GM12878 (cell line): ENCODE data around the gene ADGRA3. TPM values are rescaled to one million over a fixed set of nuclear protein-coding genes. Genes with fewer than 3 reads are reported as not detected.

ENCODE experiments used
- ATAC-seq: fragments of 200-7000 bp; cut with Tn5 transposase; 3 replicates; pipeline ENCODE4 v1.9.1; 2020; ENCODE audit warnings: mild to moderate bottlenecking, moderate library complexity
- BruUV-seq: library from RNA; stranded (reverse); fragments of 400-500 nt; replicated peaks from 2 replicates; lab custom pipeline; 2021; lab: Mats Ljungman, UMichigan
- CTCF ChIA-PET: fragments of 300-600 bp; sonication (Branson Sonifier 250); formaldehyde crosslinking; extraction: SDS; loops from one replicate; lab custom pipeline; 2021; ENCODE audit warnings: inconsistent platforms; lab: Yijun Ruan, JAX
- POLR2A ChIA-PET: fragments of 350-600 bp; formaldehyde crosslinking; extraction: SDS; loops from one replicate; lab custom pipeline; 2021; ENCODE audit warnings: inconsistent platforms; lab: Charles Lee
- RAD21 ChIA-PET: fragments of 300-600 bp; sonication (Branson Sonifier 250); formaldehyde crosslinking; loops from one replicate; lab custom pipeline; 2023; ENCODE audit warnings: antibody characterized with exemption; ENCODE audit not compliant: unreplicated experiment; lab: Charles Lee
- SMC1A ChIA-PET: fragments of 300-600 bp; sonication (Branson Sonifier 250); formaldehyde crosslinking; loops from one replicate; lab custom pipeline; 2023; ENCODE audit not compliant: unreplicated experiment, uncharacterized antibody; lab: Charles Lee
- DNase-seq: peaks from one replicate; pipeline ENCODE4 v3.0.0-alpha.2; 2011; ENCODE audit warnings: low read depth, low spot score
- FAIRE-seq: peaks from 3 replicates; lab custom pipeline; 2011; peaks lifted over from hg19 to GRCh38; lab: Jason Lieb, UNC
- H2AFZ ChIP-seq: 2 replicates; pipeline ENCODE4 v1.6.0; 2011; ENCODE audit warnings: low read depth, low read length, control low read depth; ENCODE audit not compliant: control insufficient read depth
- H3K27ac ChIP-seq: 2 replicates; pipeline ENCODE4 v1.5.1; 2011; ENCODE audit warnings: control low read depth; ENCODE audit not compliant: control insufficient read depth, insufficient read depth
- H3K27me3 ChIP-seq, 2 experiments: replicated peaks in 1 of 2; 2 replicates each; pipeline versions ENCODE4 v1.6.0 to v1.6.1; 2011; ENCODE audit warnings: low read length in 1 of 2; ENCODE audit not compliant: control insufficient read depth in 2 of 2, insufficient read depth in 2 of 2
- H3K36me3 ChIP-seq, 2 experiments: 2 replicates each; pipeline ENCODE4 v1.5.1; 2011; ENCODE audit warnings: low read length in 1 of 2; ENCODE audit not compliant: control insufficient read depth in 2 of 2, insufficient read depth in 2 of 2
- H3K4me1 ChIP-seq: 2 replicates; pipeline ENCODE4 v1.6.1; 2011; ENCODE audit warnings: mild to moderate bottlenecking, low read length, moderate library complexity, mixed read lengths; ENCODE audit not compliant: control insufficient read depth, insufficient read depth
- H3K4me2 ChIP-seq: 2 replicates; pipeline ENCODE4 v1.6.0; 2011; ENCODE audit warnings: control low read depth; ENCODE audit not compliant: control insufficient read depth, insufficient read depth
- H3K4me3 ChIP-seq: fragments of 200-600 bp; sonication (generic); 2 replicates; pipeline ENCODE4 v1.5.1; 2016
- H3K79me2 ChIP-seq: 2 replicates; pipeline ENCODE4 v1.6.0; 2011; ENCODE audit warnings: low read length; ENCODE audit not compliant: control insufficient read depth, insufficient read depth
- H3K9ac ChIP-seq: 2 replicates; pipeline ENCODE4 v1.8.0; 2011; ENCODE audit warnings: low read length, control low read depth, mixed read lengths; ENCODE audit not compliant: control insufficient read depth, insufficient read depth
- H3K9me3 ChIP-seq: replicated peaks from 3 replicates; pipeline ENCODE4 v1.5.1; 2011; ENCODE audit warnings: mild to moderate bottlenecking, low read length; ENCODE audit not compliant: control insufficient read depth, insufficient read depth
- H4K20me1 ChIP-seq: 2 replicates; pipeline ENCODE4 v1.6.0; 2011; ENCODE audit not compliant: control insufficient read depth, insufficient read depth
- ASH2L ChIP-seq: fragments of 300-600, 200-600 bp; sonication (generic); IDR thresholded peaks from 2 replicates; pipeline ENCODE4 v1.6.1; 2017; ENCODE audit warnings: low read depth, mild to moderate bottlenecking, borderline replicate concordance
- ATF3 ChIP-seq: IDR thresholded peaks from 2 replicates; pipeline ENCODE4 v1.6.1; 2011; ENCODE audit warnings: low read depth, mild to moderate bottlenecking, low read length, moderate library complexity, borderline replicate concordance; ENCODE audit errors: extremely low read depth
- BRCA1 ChIP-seq: IDR thresholded peaks from 2 replicates; pipeline ENCODE4 v1.6.1; 2011; ENCODE audit warnings: low read depth, low read length, improper control_type of control experiment
- CREB1 ChIP-seq: IDR thresholded peaks from 2 replicates; pipeline ENCODE4 v1.6.1; 2012; ENCODE audit warnings: low read depth, mild to moderate bottlenecking, inconsistent platforms
- CREM ChIP-seq: IDR thresholded peaks from 2 replicates; pipeline ENCODE4 v1.6.1; 2014; ENCODE audit warnings: antibody characterized with exemption, low read depth
- IKZF1 ChIP-seq: fragments of 450-650 bp; conservative IDR thresholded peaks from 2 replicates; pipeline ENCODE4 v1.6.1; 2017; ENCODE audit warnings: antibody characterized with exemption, mild to moderate bottlenecking
- NR2C1 ChIP-seq: fragments of 450-650 bp; IDR thresholded peaks from 2 replicates; pipeline ENCODE4 v1.6.1; 2017; ENCODE audit warnings: antibody characterized with exemption, mild to moderate bottlenecking, moderate library complexity
- NRF1 ChIP-seq: conservative IDR thresholded peaks from 2 replicates; pipeline ENCODE4 v1.6.1; 2011; ENCODE audit warnings: mild to moderate bottlenecking, low read depth, low read length, improper control_type of control experiment
- PAX8 ChIP-seq: fragments of 450-650 bp; IDR thresholded peaks from 2 replicates; pipeline ENCODE4 v1.6.1; 2017; ENCODE audit warnings: mild to moderate bottlenecking, moderate library complexity
- SUZ12 ChIP-seq: fragments of 200-600 bp; sonication (generic); IDR thresholded peaks from one replicate; pipeline ENCODE4 v1.6.1; 2018; ENCODE audit warnings: antibody characterized with exemption, mild to moderate bottlenecking; ENCODE audit not compliant: unreplicated experiment
- TCF12 ChIP-seq: IDR thresholded peaks from 2 replicates; pipeline ENCODE4 v1.6.1; 2011; ENCODE audit warnings: low read depth, mild to moderate bottlenecking, low read length
- USF2 ChIP-seq: IDR thresholded peaks from 2 replicates; pipeline ENCODE4 v1.6.1; 2011; ENCODE audit warnings: low read depth, low read length, improper control_type of control experiment, borderline replicate concordance
- ZNF384 ChIP-seq: IDR thresholded peaks from 2 replicates; pipeline ENCODE4 v1.6.1; 2012; ENCODE audit warnings: low read depth, mild to moderate bottlenecking, low read length, improper control_type of control experiment, borderline replicate concordance
- ZZZ3 ChIP-seq: IDR thresholded peaks from 2 replicates; pipeline ENCODE4 v1.6.1; 2011; ENCODE audit warnings: low read depth; ENCODE audit not compliant: control insufficient read depth, insufficient read length
- WGBS: methylation state at CpG from one replicate; pipeline ENCODE4 v1.1.6; 2016; ENCODE audit warnings: low lambda C conversion rate; ENCODE audit not compliant: insufficient replicate concordance, insufficient coverage; ENCODE audit errors: missing lambda C conversion rate; 5-methylcytosine and 5-hydroxymethylcytosine counted together
- in situ Hi-C: fragments of 300-500 bp; cut with MboI; formaldehyde crosslinking; loops from 9 replicates; pipeline ENCODE4 v1.14.3; 2018; ENCODE audit warnings: mixed read lengths
- intact Hi-C: fragments of 100-400 bp; cut with micrococcal nuclease; formaldehyde crosslinking; loops from one replicate; pipeline ENCODE4 v1.14.2; 2022; ENCODE audit not compliant: unreplicated experiment
- polyA plus RNA-seq, 11 experiments: library from polyadenylated mRNA; depleted of rRNA in 4 of 11; unstranded in 6 of 11; stranded (reverse) in 5 of 11; fragments of >200 nt; fragmentation: Nextera tagmentation in 4 of 11; fragmentation: Illumina TruSeq in 1 of 11; extraction: Ambion mirVana in 4 of 11; extraction: Trizol in 1 of 11; gene quantifications; 1 replicate in 1 of 11; 2 replicates in 10 of 11; pipeline versions ENCODE4 v1.2.1 to v1.2.3, GENCODE V29; 2011 to 2016; ENCODE audit warnings: inconsistent platforms in 2 of 11, missing spikeins in 2 of 11, low read depth in 1 of 11
- total RNA-seq, 4 experiments: library from RNA; depleted of rRNA in 3 of 4; stranded (reverse); fragments of >200 nt in 3 of 4; fragmentation: Illumina TruSeq in 1 of 4; extraction: Trizol in 1 of 4; gene quantifications; 2 replicates each; pipeline versions ENCODE4 v1.2.1 to v1.2.3, GENCODE V29; 2013 to 2021
- TF ChIP-seq, protein P1 (sequence below): fragments of 450-650 bp; IDR thresholded peaks from 2 replicates; pipeline ENCODE4 v1.6.1; 2018; ENCODE audit warnings: mild to moderate bottlenecking, low read depth, moderate library complexity; ENCODE audit not compliant: partially characterized antibody

The ADGRA3 gene
- total and polyA plus RNA-seq, 10 of the 15 experiments (the other 5 are each of a cell fraction or from before 2014, with no cell fraction given): 0.24 to 66.2 (median 2.5) TPM

GRCh38 chr4:22417408-22417807, 98.5 kb downstream of the ADGRA3 start (continued):
- TF ChIP-seq ZNF384 (no peak), CREM (no peak)

DNA sequence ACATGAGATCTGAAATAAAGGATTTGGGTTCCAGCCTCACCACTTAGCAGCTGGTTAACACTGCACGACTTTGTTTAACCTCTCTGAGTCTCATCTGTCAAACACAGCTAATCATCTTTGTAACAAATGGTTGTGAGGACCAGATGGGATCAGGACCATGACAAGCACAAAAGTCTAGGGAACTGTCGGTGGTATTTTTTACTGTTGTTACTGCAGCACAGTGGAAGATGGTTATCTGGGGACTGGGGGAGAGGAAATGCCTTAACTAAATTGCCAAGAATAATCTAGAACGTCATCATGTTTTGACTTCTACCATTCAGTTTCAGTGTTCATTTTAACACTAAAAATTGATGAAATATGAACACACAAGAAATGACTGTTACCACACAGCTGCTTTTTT, 99.5 kb downstream of the ADGRA3 start:
- in situ Hi-C loops (no loop called here), intact Hi-C loops (loop anchor here (5.0 kb wide), 1 partner anchor 96 kb away; no protein-coding TSS in a partner anchor)
- Histone ChIP-seq H3K4me1 (no peaks in the 10 kb centered on the region), H3K9me3 (no peaks in the 10 kb centered on the region), H3K9ac (no peak overlapping the region), H3K36me3 (no peaks in the 10 kb centered on the region), H3K27ac (no peak overlapping the region), H3K27me3 (no peaks in the 10 kb centered on the region), H4K20me1 (no peaks in the 10 kb centered on the region), H3K4me2 (no peak overlapping the region), H3K4me3 (no peak overlapping the region), H2AFZ (no peak overlapping the region), H3K79me2 (no peaks in the 10 kb centered on the region)
- BruUV-seq: no TSS peak
- ChIA-PET POLR2A (interaction anchor here (0.5 kb wide), 1 partner anchor 333 kb away, joined by 3 read pairs; no protein-coding TSS in a partner anchor), RAD21 (interaction anchor here (0.7 to 1.1 kb wide), 2 partner anchors 10 to 191 kb away, joined by 3 read pairs; no protein-coding TSS in a partner anchor), CTCF (interaction anchor here (1.2 to 4.9 kb wide), 7 partner anchors 14 to 274 kb away, joined by 3 to 33 read pairs (median 3); no protein-coding TSS in a partner anchor), SMC1A (interaction anchor here (0.6 to 10.0 kb wide), 8 partner anchors 28 to 193 kb away, joined by 3 to 101 read pairs (median 4); no protein-coding TSS in a partner anchor)
- 6% methylated on average over 3 of the region's 3 CpGs for WGBS
- FAIRE-seq (no peak), ATAC-seq (no peak; the same call in 2 of the 3 replicates), DNase-seq (no peak)
- TF ChIP-seq IKZF1 (no peak), NRF1 (no peak), ZZZ3 (no peak), ASH2L (no peak), TCF12 (no peak), BRCA1 (no peak), ATF3 (no peak), SUZ12 (no peak), PAX8 (no peak), USF2 (no peak), CREB1 (no peak), NR2C1 (no peak)
- TF ChIP-seq, protein P1, sequence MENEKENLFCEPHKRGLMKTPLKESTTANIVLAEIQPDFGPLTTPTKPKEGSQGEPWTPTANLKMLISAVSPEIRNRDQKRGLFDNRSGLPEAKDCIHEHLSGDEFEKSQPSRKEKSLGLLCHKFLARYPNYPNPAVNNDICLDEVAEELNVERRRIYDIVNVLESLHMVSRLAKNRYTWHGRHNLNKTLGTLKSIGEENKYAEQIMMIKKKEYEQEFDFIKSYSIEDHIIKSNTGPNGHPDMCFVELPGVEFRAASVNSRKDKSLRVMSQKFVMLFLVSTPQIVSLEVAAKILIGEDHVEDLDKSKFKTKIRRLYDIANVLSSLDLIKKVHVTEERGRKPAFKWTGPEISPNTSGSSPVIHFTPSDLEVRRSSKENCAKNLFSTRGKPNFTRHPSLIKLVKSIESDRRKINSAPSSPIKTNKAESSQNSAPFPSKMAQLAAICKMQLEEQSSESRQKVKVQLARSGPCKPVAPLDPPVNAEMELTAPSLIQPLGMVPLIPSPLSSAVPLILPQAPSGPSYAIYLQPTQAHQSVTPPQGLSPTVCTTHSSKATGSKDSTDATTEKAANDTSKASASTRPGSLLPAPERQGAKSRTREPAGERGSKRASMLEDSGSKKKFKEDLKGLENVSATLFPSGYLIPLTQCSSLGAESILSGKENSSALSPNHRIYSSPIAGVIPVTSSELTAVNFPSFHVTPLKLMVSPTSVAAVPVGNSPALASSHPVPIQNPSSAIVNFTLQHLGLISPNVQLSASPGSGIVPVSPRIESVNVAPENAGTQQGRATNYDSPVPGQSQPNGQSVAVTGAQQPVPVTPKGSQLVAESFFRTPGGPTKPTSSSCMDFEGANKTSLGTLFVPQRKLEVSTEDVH: no peak
